ENCODE data around the gene MGARP. TPM values are rescaled to one million over a fixed set of nuclear protein-coding genes. Genes with fewer than 3 reads are reported as not detected.
"Not testable (repeated sequence)": the region's sequence is repeated elsewhere in the genome, so short reads cannot be mapped to it uniquely, and the experiment has no call there.

MGARP gene
- total RNA-seq, 2 donors from 2014 or later: 4.3 to 7.1 TPM

DNA sequence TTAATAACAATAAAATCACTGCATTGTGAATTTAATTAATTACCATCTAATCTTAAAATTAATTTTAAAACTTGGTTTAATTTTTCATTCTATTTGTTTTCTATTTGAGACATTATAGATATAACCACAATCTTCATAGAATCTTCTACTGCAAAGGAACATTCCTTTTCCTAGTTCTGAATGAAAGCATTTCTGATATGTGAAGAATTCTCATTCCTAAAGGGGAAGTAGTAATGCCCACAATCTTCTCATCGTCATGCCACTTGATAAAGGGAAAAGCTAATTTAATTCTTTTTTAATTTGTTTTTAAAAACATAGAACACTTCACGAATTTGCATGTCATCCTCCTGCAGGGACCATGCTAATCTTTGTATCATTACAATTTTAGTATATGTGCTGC, 23.7 kb downstream of the MGARP start:
- Histone ChIP-seq H3K9me3 (no peaks in the 10 kb centered on the region), H3K36me3 (no peaks in the 10 kb centered on the region), H3K4me1 (no peaks in the 10 kb centered on the region), H3K27ac (no peak overlapping the region), H3K27me3 (no peaks in the 10 kb centered on the region), H3K4me3 (no peak overlapping the region)
- no peak for DNase-seq (ENCODE audit: low spot score)
- TF ChIP-seq, protein P1, sequence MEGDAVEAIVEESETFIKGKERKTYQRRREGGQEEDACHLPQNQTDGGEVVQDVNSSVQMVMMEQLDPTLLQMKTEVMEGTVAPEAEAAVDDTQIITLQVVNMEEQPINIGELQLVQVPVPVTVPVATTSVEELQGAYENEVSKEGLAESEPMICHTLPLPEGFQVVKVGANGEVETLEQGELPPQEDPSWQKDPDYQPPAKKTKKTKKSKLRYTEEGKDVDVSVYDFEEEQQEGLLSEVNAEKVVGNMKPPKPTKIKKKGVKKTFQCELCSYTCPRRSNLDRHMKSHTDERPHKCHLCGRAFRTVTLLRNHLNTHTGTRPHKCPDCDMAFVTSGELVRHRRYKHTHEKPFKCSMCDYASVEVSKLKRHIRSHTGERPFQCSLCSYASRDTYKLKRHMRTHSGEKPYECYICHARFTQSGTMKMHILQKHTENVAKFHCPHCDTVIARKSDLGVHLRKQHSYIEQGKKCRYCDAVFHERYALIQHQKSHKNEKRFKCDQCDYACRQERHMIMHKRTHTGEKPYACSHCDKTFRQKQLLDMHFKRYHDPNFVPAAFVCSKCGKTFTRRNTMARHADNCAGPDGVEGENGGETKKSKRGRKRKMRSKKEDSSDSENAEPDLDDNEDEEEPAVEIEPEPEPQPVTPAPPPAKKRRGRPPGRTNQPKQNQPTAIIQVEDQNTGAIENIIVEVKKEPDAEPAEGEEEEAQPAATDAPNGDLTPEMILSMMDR (IDR thresholded peaks at IDR 0.05): no peak

DNA sequence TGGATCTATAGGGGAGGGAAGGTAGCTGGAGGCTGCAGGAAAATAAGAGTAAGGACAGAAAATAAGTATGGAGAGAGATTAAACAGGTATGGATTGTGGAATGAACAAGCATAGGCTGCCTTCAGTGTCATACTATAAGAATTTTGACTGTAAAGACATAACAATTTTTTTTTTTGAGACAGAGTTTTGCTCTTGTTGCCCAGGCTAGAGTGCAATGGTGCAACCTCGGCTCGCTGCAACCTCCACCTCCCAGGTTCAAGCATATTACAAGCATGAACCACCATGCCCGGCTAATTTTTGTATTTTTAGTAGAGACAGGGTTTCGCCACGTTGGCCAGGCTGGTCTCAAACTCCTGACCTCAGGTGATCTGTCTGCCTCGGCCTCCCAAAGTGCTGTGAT, 24.4 kb downstream of the MGARP start:
- not testable (repeated sequence) for H3K36me3 ChIP-seq; H3K27me3 ChIP-seq; H3K4me1 ChIP-seq; H3K9me3 ChIP-seq; DNase-seq (ENCODE audit: low spot score); H3K27ac ChIP-seq; H3K4me3 ChIP-seq

DNA sequence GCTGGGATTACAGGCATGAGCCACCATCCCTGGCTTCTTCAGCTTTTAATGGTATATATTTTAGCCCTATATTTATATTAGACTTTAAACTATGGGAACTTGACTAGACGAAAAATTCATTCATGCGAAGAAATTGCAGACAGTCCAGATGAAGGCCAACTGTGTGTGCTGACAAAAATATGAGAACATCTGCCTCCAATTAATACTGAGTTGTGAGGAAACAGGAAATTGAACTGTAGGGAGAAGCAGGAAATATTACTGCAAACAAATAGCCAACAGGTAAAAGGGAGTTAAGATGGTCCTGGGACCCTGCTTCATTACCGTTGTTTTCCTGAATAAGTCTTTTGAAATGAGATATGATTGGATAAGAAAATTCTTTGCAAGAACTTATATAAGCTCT, 26.3 kb downstream of the MGARP start:
- no peak overlapping the region for H3K4me3 ChIP-seq
- DNase-seq (ENCODE audit: low spot score): no peak
- TF ChIP-seq, protein P1 (IDR thresholded peaks at IDR 0.05): no peak

DNA sequence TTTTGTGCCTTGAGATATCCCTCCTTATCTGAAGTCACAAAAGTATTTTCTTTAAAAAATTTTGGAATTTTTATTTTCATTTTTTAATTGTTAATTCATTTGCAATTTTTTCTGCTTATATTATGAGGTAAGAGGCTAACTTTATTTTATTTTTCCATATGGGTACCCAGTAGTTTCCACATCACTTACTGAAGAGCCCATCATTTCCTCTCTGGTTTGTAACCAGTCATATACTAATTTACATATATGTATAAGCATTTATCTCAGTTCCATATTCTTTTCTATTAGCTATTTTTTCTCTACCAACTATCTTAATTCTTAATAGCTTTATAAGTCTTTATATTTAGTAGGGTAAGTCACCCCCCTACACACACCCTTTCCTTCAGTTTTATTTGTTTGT, 27.0 kb downstream of the MGARP start:
- DNase-seq (ENCODE audit: low spot score): no peak
- Histone ChIP-seq H3K9me3 (no peaks in the 10 kb centered on the region), H3K4me3 (no peak overlapping the region), H3K4me1 (no peaks in the 10 kb centered on the region), H3K36me3 (no peaks in the 10 kb centered on the region), H3K27ac (no peak overlapping the region), H3K27me3 (no peaks in the 10 kb centered on the region)
- TF ChIP-seq, protein P1 (IDR thresholded peaks at IDR 0.05): no peak

More for the DNA sequence above, 26.3 kb downstream of the MGARP start:
- Histone ChIP-seq H3K27me3 (no peaks in the 10 kb centered on the region), H3K4me1 (no peaks in the 10 kb centered on the region), H3K36me3 (no peaks in the 10 kb centered on the region), H3K9me3 (no peaks in the 10 kb centered on the region), H3K27ac (no peak overlapping the region)

DNA sequence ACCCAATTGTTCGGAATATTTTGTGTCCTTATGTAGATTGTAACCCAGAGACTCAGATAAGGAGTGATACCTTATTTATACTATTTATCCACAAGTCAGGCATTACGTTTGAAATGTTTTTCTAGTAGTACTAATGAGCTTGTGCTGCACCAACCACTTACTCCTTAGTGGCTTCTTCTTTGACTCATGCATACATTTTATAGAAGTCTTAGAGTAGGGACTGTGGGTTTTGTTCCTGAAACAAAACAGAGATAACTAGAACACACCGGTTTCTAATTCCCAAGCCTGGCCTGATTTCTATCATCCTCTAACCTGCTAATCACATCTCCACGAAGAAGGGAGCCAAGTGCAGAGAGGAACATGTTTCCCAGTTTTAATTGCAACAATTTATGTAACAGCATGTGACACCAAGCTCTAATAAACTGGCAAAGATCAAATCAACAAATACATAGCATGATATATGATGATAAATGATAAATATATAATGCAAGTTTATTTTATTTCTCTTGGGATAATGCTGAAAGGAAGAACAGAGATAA, 32.3 kb downstream of the MGARP start:
- no peaks in the 10 kb centered on the region for H3K36me3 ChIP-seq
- no peak overlapping the region for H3K27ac ChIP-seq
- H3K27me3 ChIP-seq: no peaks in the 10 kb centered on the region
- H3K9me3 ChIP-seq: no peaks in the 10 kb centered on the region
- DNase-seq (ENCODE audit: low spot score): no peak
- no peaks in the 10 kb centered on the region for H3K4me1 ChIP-seq
- TF ChIP-seq, protein P1 (IDR thresholded peaks at IDR 0.05): no peak
- no peak overlapping the region for H3K4me3 ChIP-seq

DNA sequence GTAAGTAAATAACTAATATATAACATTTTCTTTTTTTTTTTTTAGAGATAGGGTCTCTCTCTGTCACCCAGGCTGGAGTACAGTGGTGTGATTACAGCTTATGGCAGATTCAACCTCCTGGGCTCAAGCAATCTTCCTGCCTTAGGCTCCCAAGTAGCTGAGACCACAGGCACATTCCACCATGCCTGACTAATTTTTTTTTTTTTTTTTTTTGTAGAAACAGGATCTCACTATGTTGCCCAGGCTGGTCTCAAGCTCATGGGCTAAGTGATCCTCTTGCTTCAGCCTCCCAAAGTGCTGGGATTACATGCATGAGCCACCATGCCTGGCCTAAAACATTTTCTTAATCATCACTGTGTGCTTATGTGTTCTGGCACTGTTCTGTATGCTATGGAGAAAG, 32.8 kb downstream of the MGARP start:
- no peak overlapping the region for H3K4me3 ChIP-seq
- H3K4me1 ChIP-seq: no peaks in the 10 kb centered on the region
- no peaks in the 10 kb centered on the region for H3K27me3 ChIP-seq
- no peak overlapping the region for H3K27ac ChIP-seq
- H3K36me3 ChIP-seq: no peaks in the 10 kb centered on the region
- DNase-seq (ENCODE audit: low spot score): no peak
- TF ChIP-seq, protein P1 (IDR thresholded peaks at IDR 0.05): no peak
- no peaks in the 10 kb centered on the region for H3K9me3 ChIP-seq
